Diencephalon (tissue), 1 donor: Measurements from ENCODE around the gene ZNF33A. TPM values are rescaled to one million over a fixed set of nuclear protein-coding genes. Genes with fewer than 3 reads are reported as not detected.

Experiments used
- small RNA-seq: library from RNA; depleted of rRNA; stranded (forward); fragments of <200 nt; gene quantifications from one replicate; pipeline ENCODE3, GENCODE V24; 2014
- total RNA-seq: library from RNA; depleted of rRNA; stranded (reverse); fragments of >200 nt; gene quantifications from one replicate; pipeline ENCODE4 v1.2.3, GENCODE V29; 2014

The ZNF33A gene
- total RNA-seq, result 57.2 TPM

DNA sequence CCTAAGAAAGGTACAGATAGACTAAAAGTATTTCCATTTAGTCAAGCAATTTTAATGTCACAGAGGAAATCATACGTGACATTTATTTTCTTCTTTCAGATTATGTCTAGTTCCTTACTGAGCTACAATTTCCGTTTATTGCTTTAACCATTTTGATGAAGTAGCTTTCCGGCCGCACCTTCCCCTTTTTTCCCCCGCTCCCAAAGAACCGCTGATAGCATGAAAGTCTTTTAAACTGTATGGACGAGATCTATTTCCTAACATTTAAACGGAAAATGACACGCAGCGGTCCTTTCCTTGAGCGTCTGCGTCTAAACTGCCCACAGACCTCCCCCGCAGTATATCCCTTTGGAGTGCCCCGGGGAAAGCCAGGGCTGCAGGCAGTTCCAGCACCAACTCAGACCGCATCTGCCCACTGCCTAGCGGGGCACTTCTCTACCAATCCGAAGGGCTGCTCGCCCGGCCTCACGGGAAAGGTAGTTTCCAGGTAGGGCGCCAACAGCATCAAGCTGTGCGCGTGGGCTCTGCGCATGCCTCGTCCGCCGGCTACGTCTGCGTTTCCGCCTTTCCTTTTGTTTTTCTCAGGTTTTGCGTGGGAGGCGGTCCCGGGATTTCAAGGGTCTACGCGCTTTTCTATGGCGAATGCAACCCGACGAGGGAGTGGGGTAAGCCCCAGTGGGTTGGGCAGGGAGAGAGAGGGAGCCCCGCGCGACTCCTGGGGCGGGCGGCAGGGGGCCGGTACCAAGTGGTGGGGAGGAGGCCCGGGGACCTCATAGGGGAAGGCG is at the start of gene ZNF33A:
Gene ZNF33A, plus strand, starts transcription at position 557 of the 785 bp plus-strand sequence. CDS start 1,667 bp downstream, outside the sequence.

DNA sequence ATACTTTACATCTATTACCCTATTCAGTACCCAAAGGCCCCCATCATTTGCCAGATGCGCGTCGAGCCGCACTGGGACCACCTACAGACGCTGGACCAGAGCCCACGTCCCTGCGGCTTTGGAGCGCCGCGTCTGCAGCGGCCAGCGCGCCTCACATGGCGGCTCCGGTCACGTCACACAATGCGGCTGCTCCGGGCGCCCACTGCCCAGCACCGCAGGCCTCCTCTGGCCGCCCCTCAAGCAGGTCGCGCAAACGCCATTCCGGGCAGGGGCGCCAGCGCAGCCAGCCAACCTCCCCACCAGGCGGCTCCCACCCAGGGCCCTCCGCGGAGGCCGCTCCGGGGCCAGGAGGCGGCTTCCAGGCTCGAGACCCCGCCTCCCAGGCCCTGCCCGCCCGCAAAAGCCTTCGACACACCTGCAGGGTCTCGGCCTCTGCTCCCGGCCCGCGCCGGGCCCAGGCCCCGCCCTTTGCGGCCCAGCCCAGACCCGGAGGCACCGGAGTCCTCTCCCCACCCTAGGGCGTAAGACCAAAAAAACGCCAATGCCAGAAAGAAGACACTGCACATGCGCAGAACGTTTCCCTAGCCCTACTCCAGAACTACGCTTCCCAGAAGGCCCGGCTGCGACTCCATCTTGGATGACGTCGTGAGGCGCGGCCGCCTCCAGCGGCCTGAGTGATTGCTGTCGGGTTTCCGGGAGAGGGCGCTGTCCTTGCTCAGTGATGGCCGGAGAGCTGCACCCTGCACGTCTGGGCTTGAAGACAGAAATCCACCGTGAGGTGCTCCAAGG is 34.2 kb upstream of the ZNF33A start, which contains the start of gene ZNF25:
Gene ZNF25, minus strand, starts transcription at position 557 of the 789 bp plus-strand sequence. CDS start 4,925 bp downstream, outside the sequence.

DNA sequence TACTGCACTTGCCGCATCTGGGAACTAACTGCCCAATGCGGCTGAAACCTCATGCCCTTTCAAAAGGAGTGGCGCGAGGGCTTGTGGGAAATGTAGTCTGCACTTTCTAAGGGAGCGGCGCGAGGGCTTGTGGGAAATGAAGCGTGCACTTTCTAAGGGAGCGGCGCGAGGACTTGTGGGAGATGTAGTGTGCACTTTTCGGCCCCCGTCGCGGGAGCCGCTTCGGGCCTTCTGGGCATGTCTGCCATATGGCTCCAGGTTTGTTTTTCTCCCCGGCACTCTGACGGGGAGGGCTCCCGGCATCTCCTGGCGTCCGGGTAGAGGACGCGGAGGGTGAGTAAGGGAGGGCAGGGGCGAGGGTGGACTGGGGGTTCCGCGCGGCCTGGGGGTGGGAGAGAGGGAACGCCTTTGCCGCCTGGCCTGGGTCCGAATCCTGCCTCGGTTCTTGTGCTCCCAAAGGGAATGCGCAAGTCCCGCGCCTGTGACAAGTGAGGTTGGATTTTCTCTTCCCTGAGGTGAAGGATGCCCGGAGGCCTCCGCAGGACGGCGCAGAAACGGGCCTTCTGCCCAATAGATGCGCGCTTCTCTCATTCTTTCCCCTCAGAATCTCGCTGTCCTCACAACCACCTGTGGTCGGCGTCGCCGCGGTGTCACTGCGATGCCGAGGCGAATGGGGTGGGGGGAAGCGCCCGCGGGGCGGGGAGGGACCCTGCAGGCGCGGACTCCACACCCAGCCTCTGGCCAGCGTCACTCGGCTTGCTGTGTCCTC is 83.9 kb downstream of the ZNF33A start, which contains the start of gene ZNF37A:
Gene ZNF37A, plus strand, starts transcription at position 180 of the 769 bp plus-strand sequence. CDS start 2,281 bp downstream, outside the sequence.

Small RNA genes lying within 50 kb of the gene (small RNA-seq; reads per million reads assigned to genes)
- gene AL161931.1 (not detected), gene FXYD6P2 (not detected), gene RF00019 (not detected), gene RNU6-795P (not detected)

Other genes starting within 250 kb of the ZNF33A start
- gene ZNF248, start 153.1 kb upstream of the ZNF33A start, total RNA-seq, result 56.1 TPM
- 67.6 TPM for gene ZNF25, start 34.0 kb upstream of the ZNF33A start, total RNA-seq
- gene ZNF37A, start 83.7 kb downstream of the ZNF33A start, total RNA-seq, result 32.8 TPM